ENCODE data around the gene TBC1D3B. TPM values are rescaled to one million over a fixed set of nuclear protein-coding genes. Genes with fewer than 3 reads are reported as not detected.
"Not testable (repeated sequence)": the region's sequence is repeated elsewhere in the genome, so short reads cannot be mapped to it uniquely, and the experiment has no call there.

The TBC1D3B gene
- total and polyA plus RNA-seq, 2 donors (not counting 1 experiment from before 2014, with no cell fraction given) = 0.86 to 2.3 TPM

DNA sequence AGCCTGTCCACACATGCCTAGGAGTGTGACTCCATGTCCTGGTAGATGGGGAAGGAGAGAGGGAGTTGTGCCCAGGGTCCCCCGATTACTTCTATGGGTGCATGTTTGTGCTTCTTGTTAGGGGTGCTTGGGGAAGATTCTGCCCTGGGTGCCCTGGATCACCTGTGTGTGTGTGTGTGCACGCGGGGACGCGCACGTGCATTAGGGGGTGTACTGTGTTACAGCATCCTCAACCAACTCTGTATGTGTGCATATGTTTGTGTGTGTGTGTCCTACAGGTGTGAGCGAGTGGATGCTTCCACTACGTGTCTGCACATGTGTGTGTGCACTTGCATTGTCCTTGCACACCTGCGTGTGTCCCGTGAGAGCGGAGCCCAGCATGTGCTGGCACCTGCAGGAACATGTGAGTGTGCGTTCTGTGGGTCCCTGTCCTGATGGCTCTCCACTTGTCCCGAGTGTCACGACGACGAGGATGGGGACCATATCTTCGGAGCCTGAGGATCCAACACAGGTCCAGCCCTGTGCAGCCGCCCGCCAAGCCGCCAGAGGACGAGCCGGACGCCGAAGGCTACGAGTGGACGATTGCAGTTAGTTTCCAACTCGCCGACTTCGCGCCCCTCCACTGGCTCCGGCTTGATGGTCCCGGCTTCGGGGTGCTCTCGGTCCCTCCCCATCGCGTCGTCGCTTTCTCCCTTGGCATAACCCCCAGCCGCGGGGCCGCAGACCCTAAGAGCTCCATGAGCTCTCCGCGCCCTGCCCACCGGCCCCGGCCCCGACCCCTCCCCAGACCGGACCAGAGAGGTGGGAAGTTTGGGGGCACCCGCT is 6.0 kb upstream of the TBC1D3B start:
- DNase-seq (ENCODE audit: low read depth in 2 of 2) = peak; percentile 16 to 24
- Histone ChIP-seq H3K36me3 (ENCODE audit: control insufficient read depth, insufficient read depth, low read length) (no peaks in the 10 kb centered on the region), H3K4me2 (ENCODE audit: extremely low read depth, insufficient read depth, low read length) (no peak overlapping the region), H4K20me1 (ENCODE audit: control insufficient read depth, extremely low read depth, insufficient read depth, low read length) (no peaks in the 10 kb centered on the region), H3K4me1 (ENCODE audit: control insufficient read depth, extremely low read depth, insufficient read depth, low read length) (no peaks in the 10 kb centered on the region), H3K79me2 (ENCODE audit: control insufficient read depth, insufficient read depth, low read length) (no peaks in the 10 kb centered on the region), H3K27me3 (ENCODE audit: control insufficient read depth, insufficient read depth, low read length) (no peaks in the 10 kb centered on the region), H3K4me3 (replicated peaks in 1 of 4; ENCODE audit: control extremely low read depth in 1 of 4, insufficient read depth in 1 of 4, low read depth in 3 of 4, low read length in 4 of 4) (peak overlapping the region in 2 of 4 experiments; percentile 39 to 46), H3K9me3 (ENCODE audit: control insufficient read depth, insufficient read depth, low read depth, low read length) (no peaks in the 10 kb centered on the region), H2AFZ (ENCODE audit: low read length) (no peak overlapping the region), H3K27ac (ENCODE audit: insufficient read depth, low read length) (no peak overlapping the region), H3K9ac (ENCODE audit: insufficient read depth, low read length) (no peak overlapping the region)
- TF ChIP-seq, protein P1, sequence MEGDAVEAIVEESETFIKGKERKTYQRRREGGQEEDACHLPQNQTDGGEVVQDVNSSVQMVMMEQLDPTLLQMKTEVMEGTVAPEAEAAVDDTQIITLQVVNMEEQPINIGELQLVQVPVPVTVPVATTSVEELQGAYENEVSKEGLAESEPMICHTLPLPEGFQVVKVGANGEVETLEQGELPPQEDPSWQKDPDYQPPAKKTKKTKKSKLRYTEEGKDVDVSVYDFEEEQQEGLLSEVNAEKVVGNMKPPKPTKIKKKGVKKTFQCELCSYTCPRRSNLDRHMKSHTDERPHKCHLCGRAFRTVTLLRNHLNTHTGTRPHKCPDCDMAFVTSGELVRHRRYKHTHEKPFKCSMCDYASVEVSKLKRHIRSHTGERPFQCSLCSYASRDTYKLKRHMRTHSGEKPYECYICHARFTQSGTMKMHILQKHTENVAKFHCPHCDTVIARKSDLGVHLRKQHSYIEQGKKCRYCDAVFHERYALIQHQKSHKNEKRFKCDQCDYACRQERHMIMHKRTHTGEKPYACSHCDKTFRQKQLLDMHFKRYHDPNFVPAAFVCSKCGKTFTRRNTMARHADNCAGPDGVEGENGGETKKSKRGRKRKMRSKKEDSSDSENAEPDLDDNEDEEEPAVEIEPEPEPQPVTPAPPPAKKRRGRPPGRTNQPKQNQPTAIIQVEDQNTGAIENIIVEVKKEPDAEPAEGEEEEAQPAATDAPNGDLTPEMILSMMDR (conservative IDR thresholded peaks at IDR 0.05 in 1 of 2, IDR thresholded peaks at IDR 0.05 in 1 of 2; ENCODE audit: low read depth in 1 of 2, low read length in 2 of 2) = no peak
- peak; percentile 60 for TF ChIP-seq EZH2 (IDR thresholded peaks at IDR 0.05; ENCODE audit: low read length, missing control alignments)

DNA sequence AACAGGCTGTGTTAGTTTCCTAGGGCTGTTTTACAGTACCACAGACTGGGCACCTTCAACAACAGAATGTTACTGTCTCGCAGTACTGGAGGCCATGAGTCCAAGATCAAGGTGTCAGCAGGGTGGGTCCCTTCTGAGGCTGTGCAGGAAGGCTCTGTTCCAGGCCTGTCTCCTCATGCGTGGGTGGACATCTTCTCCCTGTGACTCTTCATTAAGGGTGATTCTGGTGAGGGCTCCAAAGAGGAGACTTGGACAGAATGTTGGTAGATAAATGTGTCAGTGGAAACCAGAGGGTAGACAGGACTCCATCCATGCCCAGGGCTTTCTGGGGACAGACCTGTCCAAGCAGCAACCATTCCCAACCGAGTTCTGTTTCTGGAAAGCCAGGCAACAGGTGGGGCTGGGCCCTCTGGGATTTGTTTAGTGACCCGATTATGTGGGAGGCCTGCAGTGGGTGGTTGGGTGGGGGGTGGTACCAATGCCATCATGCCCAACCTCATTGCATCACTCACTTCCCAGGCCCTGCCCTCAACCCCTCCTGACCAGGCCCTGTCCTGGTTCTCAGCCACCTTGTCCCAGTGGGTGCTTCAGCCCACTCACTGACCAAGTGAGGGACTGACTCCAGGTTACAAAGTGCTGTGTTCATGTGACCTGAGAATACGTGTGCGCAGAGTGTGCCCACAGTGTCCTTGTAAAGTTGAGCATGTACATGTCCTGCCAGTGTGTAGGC is 5.2 kb upstream of the TBC1D3B start:
- not testable (repeated sequence) for H3K9me3 ChIP-seq (ENCODE audit: control insufficient read depth, insufficient read depth, low read depth, low read length); H3K27ac ChIP-seq (ENCODE audit: insufficient read depth, low read length); DNase-seq (ENCODE audit: low read depth in 2 of 2); H3K79me2 ChIP-seq (ENCODE audit: control insufficient read depth, insufficient read depth, low read length); H3K27me3 ChIP-seq (ENCODE audit: control insufficient read depth, insufficient read depth, low read length); H3K4me1 ChIP-seq (ENCODE audit: control insufficient read depth, extremely low read depth, insufficient read depth, low read length); H3K4me2 ChIP-seq (ENCODE audit: extremely low read depth, insufficient read depth, low read length); H3K4me3 ChIP-seq (replicated peaks in 1 of 4; ENCODE audit: control extremely low read depth in 1 of 4, insufficient read depth in 1 of 4, low read depth in 3 of 4, low read length in 4 of 4); H2AFZ ChIP-seq (ENCODE audit: low read length); H3K9ac ChIP-seq (ENCODE audit: insufficient read depth, low read length); H3K36me3 ChIP-seq (ENCODE audit: control insufficient read depth, insufficient read depth, low read length); H4K20me1 ChIP-seq (ENCODE audit: control insufficient read depth, extremely low read depth, insufficient read depth, low read length)

DNA sequence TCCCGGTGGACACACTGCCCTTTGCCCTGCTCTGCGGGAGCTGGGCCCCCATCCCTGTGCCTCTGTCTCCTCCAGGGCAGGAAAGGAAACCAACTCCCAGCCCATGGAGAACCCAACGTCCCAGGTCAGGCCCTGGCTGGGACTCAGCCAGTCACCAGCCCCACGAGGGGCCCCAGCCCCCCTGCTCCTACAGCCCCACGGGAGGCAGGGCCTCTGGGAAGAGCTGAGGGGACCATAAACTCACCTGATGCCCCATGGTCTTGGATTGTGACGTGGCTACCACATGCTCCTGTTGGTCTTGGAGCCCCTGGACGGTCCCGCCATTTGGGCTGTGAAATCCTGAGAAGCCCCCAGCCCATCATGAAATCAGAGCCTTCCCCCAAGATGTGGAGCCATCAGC is 7.6 kb downstream of the TBC1D3B start:
- H4K20me1 ChIP-seq (ENCODE audit: control insufficient read depth, extremely low read depth, insufficient read depth, low read length); H3K9me3 ChIP-seq (ENCODE audit: control insufficient read depth, insufficient read depth, low read depth, low read length); H2AFZ ChIP-seq (ENCODE audit: low read length); DNase-seq (ENCODE audit: low read depth in 2 of 2); H3K36me3 ChIP-seq (ENCODE audit: control insufficient read depth, insufficient read depth, low read length); H3K27me3 ChIP-seq (ENCODE audit: control insufficient read depth, insufficient read depth, low read length); H3K4me2 ChIP-seq (ENCODE audit: extremely low read depth, insufficient read depth, low read length); H3K4me1 ChIP-seq (ENCODE audit: control insufficient read depth, extremely low read depth, insufficient read depth, low read length); H3K4me3 ChIP-seq (replicated peaks in 1 of 4; ENCODE audit: control extremely low read depth in 1 of 4, insufficient read depth in 1 of 4, low read depth in 3 of 4, low read length in 4 of 4); H3K79me2 ChIP-seq (ENCODE audit: control insufficient read depth, insufficient read depth, low read length); H3K9ac ChIP-seq (ENCODE audit: insufficient read depth, low read length); H3K27ac ChIP-seq (ENCODE audit: insufficient read depth, low read length): not testable (repeated sequence)

Data from fibroblast of lung (primary cell).